Colonic mucosa (tissue), 4 donors: ENCODE data around the gene RPP25. TPM values are rescaled to one million over a fixed set of nuclear protein-coding genes. Genes with fewer than 3 reads are reported as not detected.
"Not testable (repeated sequence)": the region's sequence is repeated elsewhere in the genome, so short reads cannot be mapped to it uniquely, and the experiment has no call there.

Source experiments
- DNase-seq: peaks from one replicate; pipeline ENCODE4 v3.0.0-alpha.2; 2020
- H3K27ac ChIP-seq: fragments of 200-600 bp; one replicate; pipeline ENCODE4 v1.8.0; 2021
- H3K27me3 ChIP-seq: fragments of 200-600 bp; one replicate; pipeline ENCODE4 v1.8.0; 2021
- H3K36me3 ChIP-seq: fragments of 200-600 bp; one replicate; pipeline ENCODE4 v1.8.0; 2021
- H3K4me1 ChIP-seq: fragments of 200-600 bp; one replicate; pipeline ENCODE4 v1.8.0; 2021; ENCODE audit warnings: mild to moderate bottlenecking
- H3K4me3 ChIP-seq: fragments of 200-600 bp; one replicate; pipeline ENCODE4 v1.8.0; 2021
- H3K9ac ChIP-seq, 2 donors: one replicate each; pipeline ENCODE4 v1.7.0; 2013; ENCODE audit warnings: control low read depth in 2 of 2, low read depth in 2 of 2, low read length in 2 of 2
- H3K9me3 ChIP-seq: fragments of 200-600 bp; one replicate; pipeline ENCODE4 v1.8.0; 2021
- CTCF ChIP-seq: fragments of 200-600 bp; IDR thresholded peaks from one replicate; pipeline ENCODE4 v1.8.0; 2022; ENCODE audit warnings: antibody characterized with exemption, mild to moderate bottlenecking
- intact Hi-C: fragments of 100-400 bp; cut with DNase I; formaldehyde crosslinking; loops from one replicate; pipeline ENCODE4 v1.14.1; 2022
- total RNA-seq, 2 donors: library from RNA; stranded (reverse); fragmentation: NEBNext Ultra II Directional in 1 of 2; extraction: Animal tissue kit (Norgen Biotek cat#: 25700) in 1 of 2; gene quantifications; one replicate each; pipeline ENCODE4 v1.2.1, GENCODE V29; 2021
- donor health status: healthy.
- donor health status: DM: no; HTN: no; CAD: no.
- donor health status: DM: no; HTN: no; CAD: no.

RPP25 gene
- total RNA-seq, 2 donors from 2014 or later, result 7.8 to 25.5 TPM

GRCh38 chr15:74917676-74918075, 38.9 kb downstream of the RPP25 start:
- no peak for TF ChIP-seq CTCF
- no peak for DNase-seq
- Histone ChIP-seq H3K9ac (no peak overlapping the region), H3K9me3 (no peaks in the 10 kb centered on the region), H3K4me1 (no peaks in the 10 kb centered on the region), H3K27ac (no peak overlapping the region), H3K4me3 (no peak overlapping the region), H3K36me3 (peaks cover 18% of the 10 kb centered on the region), H3K27me3 (no peaks in the 10 kb centered on the region)
- intact Hi-C loops, result no loop called here

GRCh38 chr15:74913799-74914198, 42.8 kb downstream of the RPP25 start:
- intact Hi-C loops, H3K36me3 ChIP-seq, H3K27me3 ChIP-seq, H3K27ac ChIP-seq, H3K9me3 ChIP-seq, H3K4me1 ChIP-seq, DNase-seq, H3K9ac ChIP-seq, H3K4me3 ChIP-seq: not testable (repeated sequence)

- no peak for DNase-seq
- no peak overlapping the region for H3K9ac ChIP-seq
- TF ChIP-seq CTCF, result no peak
- no peaks in the 10 kb centered on the region for H3K27me3 ChIP-seq
- no peaks in the 10 kb centered on the region for H3K4me1 ChIP-seq
- no peaks in the 10 kb centered on the region for H3K36me3 ChIP-seq
- no peak overlapping the region for H3K27ac ChIP-seq
- H3K4me3 ChIP-seq, result no peak overlapping the region
- intact Hi-C loops, result no loop called here
- H3K9me3 ChIP-seq, result no peaks in the 10 kb centered on the region
Observed at GRCh38 chr15:74913041-74913440, 43.5 kb downstream of the RPP25 start.

- Histone ChIP-seq H3K27me3 (no peaks in the 10 kb centered on the region), H3K9me3 (no peaks in the 10 kb centered on the region), H3K27ac (no peak overlapping the region), H3K4me3 (no peak overlapping the region), H3K9ac (no peak overlapping the region), H3K4me1 (peaks cover 4% of the 10 kb centered on the region), H3K36me3 (no peaks in the 10 kb centered on the region)
- intact Hi-C loops, result no loop called here
- TF ChIP-seq CTCF, result no peak
- DNase-seq, result no peak
Observed at GRCh38 chr15:74908635-74909034, 47.9 kb downstream of the RPP25 start.

- Histone ChIP-seq H3K27me3 (no peaks in the 10 kb centered on the region), H3K4me1 (peaks cover 4% of the 10 kb centered on the region), H3K36me3 (no peaks in the 10 kb centered on the region), H3K9me3 (no peaks in the 10 kb centered on the region), H3K4me3 (peak overlapping the region; percentile 84), H3K27ac (peak overlapping the region; percentile 95), H3K9ac (peak overlapping the region; percentile 91 to 95)
- intact Hi-C loops, result no loop called here
- DNase-seq, result no peak
- TF ChIP-seq CTCF, result no peak
Observed at GRCh38 chr15:74907163-74907870, 49.3 kb downstream of the RPP25 start.

GRCh38 chr15:74906450-74907162, 50.0 kb downstream of the RPP25 start, which contains the start of gene FAM219B:
FAM219B (minus strand) TSS chr15:74906851; CDS start chr15:74906800, 51 bp downstream.
- no peak for TF ChIP-seq CTCF
- Histone ChIP-seq H3K9me3 (no peaks in the 10 kb centered on the region), H3K9ac (peak within 1 kb of the TSS; percentile 91 to 95), H3K27ac (peak within 1 kb of the TSS; percentile 95), H3K4me1 (peaks cover 4% of the 10 kb centered on the region), H3K36me3 (peaks cover 3% of the 10 kb centered on the region), H3K27me3 (no peaks in the 10 kb centered on the region), H3K4me3 (peak within 1 kb of the TSS; percentile 84)
- intact Hi-C loops, result no loop called here
- peak; percentile 96 for DNase-seq
